GM21786 (cell line): ENCODE results near the gene EPPIN.

Experiments
- ATAC-seq: cut with Tn5 transposase; IDR thresholded peaks from one replicate; pipeline ENCODE4 v1.9.1; 2021; ENCODE audit not compliant: unreplicated experiment

EPPIN gene

GRCh38 chr20:45539382-45539781 is 7.8 kb downstream of the EPPIN start, which contains the start of gene WFDC6:
Gene WFDC6 (minus strand): TSS chr20:45539482. CDS start chr20:45539407, 75 bp downstream.
- no peak for ATAC-seq

GRCh38 chr20:45538209-45538799 is 8.9 kb downstream of the EPPIN start:
- ATAC-seq = no peak

- no peak for ATAC-seq
Observed at GRCh38 chr20:45527294-45527693, 19.9 kb downstream of the EPPIN start.

GRCh38 chr20:45523821-45524220 is 23.4 kb downstream of the EPPIN start:
- ATAC-seq = no peak

- no peak for ATAC-seq
Observed at GRCh38 chr20:45518282-45518681, 28.9 kb downstream of the EPPIN start.

GRCh38 chr20:45515147-45515913 is 31.9 kb downstream of the EPPIN start, which contains the start of gene SPINT3:
Gene SPINT3 (minus strand): TSS chr20:45515622. CDS start chr20:45515608, 14 bp downstream.
- ATAC-seq = no peak

- no peak for ATAC-seq
Observed at GRCh38 chr20:45510242-45510862, 36.8 kb downstream of the EPPIN start.

GRCh38 chr20:45509091-45509490 is 38.1 kb downstream of the EPPIN start:
- ATAC-seq = no peak

GRCh38 chr20:45508068-45508886 is 38.9 kb downstream of the EPPIN start:
- ATAC-seq = no peak

GRCh38 chr20:45507011-45507820 is 40.0 kb downstream of the EPPIN start:
- no peak for ATAC-seq

GRCh38 chr20:45506398-45506797 is 40.8 kb downstream of the EPPIN start:
- ATAC-seq = no peak

- ATAC-seq = no peak
Observed at GRCh38 chr20:45503403-45503802, 43.8 kb downstream of the EPPIN start.

GRCh38 chr20:45502561-45502960 is 44.6 kb downstream of the EPPIN start:
- no peak for ATAC-seq

- ATAC-seq = no peak
Observed at GRCh38 chr20:45501600-45501999, 45.6 kb downstream of the EPPIN start.

- ATAC-seq = no peak
Observed at GRCh38 chr20:45500022-45500421, 47.2 kb downstream of the EPPIN start.

GRCh38 chr20:45497971-45498494 is 49.2 kb downstream of the EPPIN start:
- ATAC-seq = no peak

- ATAC-seq = no peak
Observed at GRCh38 chr20:45496166-45496565, 51.0 kb downstream of the EPPIN start.

GRCh38 chr20:45495501-45495941 is 51.7 kb downstream of the EPPIN start:
- no peak for ATAC-seq
